22Rv1 (cell line): Measurements from ENCODE around the gene FBRSL1.

Source experiments
- H3K27ac ChIP-seq: fragments of 450-650 bp; 2 replicates; pipeline ENCODE4 v1.5.1; 2017
- ZFX ChIP-seq: fragments of 450-650 bp; IDR thresholded peaks from 2 replicates; pipeline ENCODE4 v1.6.1; 2017; ENCODE audit warnings: antibody characterized with exemption, borderline replicate concordance
- TF ChIP-seq, protein P1 (sequence below): fragments of 450-650 bp; IDR thresholded peaks from 2 replicates; pipeline ENCODE4 v1.5.1; 2017; ENCODE audit warnings: mild to moderate bottlenecking

FBRSL1 gene

GRCh38 chr12:132516095-132517012 lies 26.4 kb downstream of the FBRSL1 start:
- peak overlapping the region; percentile 55 for H3K27ac ChIP-seq
- no peak for TF ChIP-seq ZFX
- TF ChIP-seq, protein P1, sequence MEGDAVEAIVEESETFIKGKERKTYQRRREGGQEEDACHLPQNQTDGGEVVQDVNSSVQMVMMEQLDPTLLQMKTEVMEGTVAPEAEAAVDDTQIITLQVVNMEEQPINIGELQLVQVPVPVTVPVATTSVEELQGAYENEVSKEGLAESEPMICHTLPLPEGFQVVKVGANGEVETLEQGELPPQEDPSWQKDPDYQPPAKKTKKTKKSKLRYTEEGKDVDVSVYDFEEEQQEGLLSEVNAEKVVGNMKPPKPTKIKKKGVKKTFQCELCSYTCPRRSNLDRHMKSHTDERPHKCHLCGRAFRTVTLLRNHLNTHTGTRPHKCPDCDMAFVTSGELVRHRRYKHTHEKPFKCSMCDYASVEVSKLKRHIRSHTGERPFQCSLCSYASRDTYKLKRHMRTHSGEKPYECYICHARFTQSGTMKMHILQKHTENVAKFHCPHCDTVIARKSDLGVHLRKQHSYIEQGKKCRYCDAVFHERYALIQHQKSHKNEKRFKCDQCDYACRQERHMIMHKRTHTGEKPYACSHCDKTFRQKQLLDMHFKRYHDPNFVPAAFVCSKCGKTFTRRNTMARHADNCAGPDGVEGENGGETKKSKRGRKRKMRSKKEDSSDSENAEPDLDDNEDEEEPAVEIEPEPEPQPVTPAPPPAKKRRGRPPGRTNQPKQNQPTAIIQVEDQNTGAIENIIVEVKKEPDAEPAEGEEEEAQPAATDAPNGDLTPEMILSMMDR, result no peak

- TF ChIP-seq, protein P1, result no peak
- no peak for TF ChIP-seq ZFX
- H3K27ac ChIP-seq, result peak overlapping the region; percentile 55
These were observed 27.2 kb downstream of the FBRSL1 start for GRCh38 chr12:132517013-132517739.

DNA sequence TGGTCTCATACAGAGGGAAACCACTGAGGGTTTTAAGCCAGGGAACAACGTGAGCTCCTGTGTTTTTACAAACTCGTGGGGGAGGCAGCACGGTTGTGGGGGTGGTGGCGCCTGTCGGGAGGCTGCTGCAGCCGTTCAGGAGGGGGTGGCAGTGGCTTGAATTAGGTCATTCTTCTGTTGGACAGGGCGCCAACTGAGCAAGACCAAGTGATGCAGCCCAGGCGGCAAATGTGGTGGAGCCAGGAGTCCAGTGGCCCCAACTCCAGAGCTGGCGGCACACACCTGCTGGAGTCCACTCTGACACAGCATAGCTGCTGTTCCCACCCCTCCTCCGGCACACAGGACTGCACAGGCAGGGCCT lies 27.8 kb downstream of the FBRSL1 start:
- H3K27ac ChIP-seq, result peak overlapping the region; percentile 55
- TF ChIP-seq, protein P1, result no peak
- no peak for TF ChIP-seq ZFX

DNA sequence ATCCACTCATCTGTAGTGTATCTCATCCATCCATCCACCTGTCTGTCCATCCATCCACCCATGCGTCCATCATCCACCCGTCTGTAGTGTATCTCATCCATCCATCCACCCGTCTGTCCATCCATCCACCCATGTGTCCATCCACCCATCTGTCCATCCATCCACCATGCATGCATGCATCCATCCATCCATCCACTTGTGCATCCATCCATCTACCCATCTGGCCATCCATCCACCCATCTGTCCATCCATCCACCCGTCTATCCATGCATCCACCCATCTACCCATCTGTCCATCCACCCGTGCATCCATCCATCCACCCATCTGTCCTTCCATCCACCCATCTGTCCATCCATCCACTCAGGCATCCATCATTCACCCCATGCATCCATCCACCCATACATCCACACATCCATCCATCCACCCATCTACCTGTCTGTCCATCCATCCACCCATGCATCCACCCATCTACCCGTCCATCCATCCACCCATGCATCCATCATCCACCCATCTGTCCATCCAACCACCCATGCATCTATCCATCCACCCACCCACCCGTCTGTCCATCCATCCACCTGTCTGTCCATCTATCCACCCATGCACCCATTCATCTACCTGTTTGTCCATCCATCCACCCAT lies 28.5 kb downstream of the FBRSL1 start:
- no peak for TF ChIP-seq ZFX
- TF ChIP-seq, protein P1, result no peak
- no peak overlapping the region for H3K27ac ChIP-seq

DNA sequence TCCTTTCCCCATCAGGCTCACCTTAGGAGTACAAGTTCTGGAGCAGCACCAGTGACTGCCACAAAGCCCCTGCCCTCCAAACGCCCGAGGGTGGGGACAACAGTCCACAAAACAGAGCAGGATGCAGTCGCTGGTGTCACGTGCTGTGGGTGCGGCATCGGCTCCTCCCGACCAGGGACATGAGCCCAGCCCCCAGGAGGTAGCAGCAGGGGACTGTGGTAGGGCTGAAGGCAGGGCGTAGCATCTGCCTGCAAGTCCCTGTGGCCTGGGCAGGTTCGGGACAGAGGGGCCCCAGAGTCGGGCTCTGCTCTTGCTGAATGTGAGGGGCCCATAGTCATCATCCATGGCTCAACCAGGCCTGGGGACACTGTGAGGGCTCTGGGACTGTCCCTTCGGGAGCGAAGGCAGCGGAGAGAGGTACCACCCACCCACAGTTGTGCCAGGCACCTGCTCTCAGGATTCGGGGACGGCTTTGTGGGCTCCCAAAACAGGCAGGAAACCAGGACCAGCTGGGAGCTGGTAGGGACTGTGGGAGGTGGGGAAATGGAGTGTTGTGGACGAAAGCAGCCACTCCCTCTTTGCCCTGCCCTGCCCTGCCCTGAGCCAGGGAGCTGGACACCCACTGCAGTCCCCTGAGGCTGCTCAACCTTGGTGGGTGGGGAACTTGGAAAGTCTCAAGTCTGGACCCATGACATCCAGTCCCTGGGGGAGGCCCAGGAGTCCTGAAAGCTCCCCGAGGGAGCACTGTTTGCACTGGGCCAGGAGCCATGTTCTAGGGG lies 30.7 kb downstream of the FBRSL1 start:
- no peak for TF ChIP-seq ZFX
- TF ChIP-seq, protein P1, result no peak
- H3K27ac ChIP-seq, result peak overlapping the region; percentile 1; the same call in 1 of the 2 replicates

- TF ChIP-seq, protein P1, result no peak
- TF ChIP-seq ZFX, result no peak
- H3K27ac ChIP-seq, result no peak overlapping the region
These were observed 31.2 kb downstream of the FBRSL1 start for GRCh38 chr12:132521200-132521580.
